GM18867 (cell line): ENCODE data around the gene NTM.

Experiments
- ATAC-seq: cut with Tn5 transposase; IDR thresholded peaks from one replicate; pipeline ENCODE4 v1.9.1; 2021; ENCODE audit warnings: mild to moderate bottlenecking, moderate library complexity; ENCODE audit not compliant: unreplicated experiment

The NTM gene

GRCh38 chr11:131538322-131538721 lies 167.9 kb downstream of the NTM start:
- ATAC-seq: no peak

- no peak for ATAC-seq
These were observed 170.3 kb downstream of the NTM start for GRCh38 chr11:131540676-131541075.

GRCh38 chr11:131543389-131544025 lies 173.1 kb downstream of the NTM start:
- ATAC-seq: no peak

GRCh38 chr11:131544591-131544990 lies 174.2 kb downstream of the NTM start:
- ATAC-seq: no peak

- ATAC-seq: no peak
These were observed 175.9 kb downstream of the NTM start for GRCh38 chr11:131546218-131546895.

GRCh38 chr11:131549099-131549498 lies 178.7 kb downstream of the NTM start:
- no peak for ATAC-seq

GRCh38 chr11:131549770-131550169 lies 179.4 kb downstream of the NTM start:
- no peak for ATAC-seq

- ATAC-seq: no peak
These were observed 189.9 kb downstream of the NTM start for GRCh38 chr11:131560287-131560686.

- no peak for ATAC-seq
These were observed 191.1 kb downstream of the NTM start for GRCh38 chr11:131561501-131561900.

- ATAC-seq: no peak
These were observed 191.6 kb downstream of the NTM start for GRCh38 chr11:131561972-131562371.

- no peak for ATAC-seq
These were observed 197.9 kb downstream of the NTM start for GRCh38 chr11:131568318-131568717.

- no peak for ATAC-seq
These were observed 201.2 kb downstream of the NTM start for GRCh38 chr11:131571571-131571970.

GRCh38 chr11:131572423-131572822 lies 202.0 kb downstream of the NTM start:
- no peak for ATAC-seq

GRCh38 chr11:131579932-131580387 lies 209.5 kb downstream of the NTM start:
- peak; percentile 93 for ATAC-seq

- no peak for ATAC-seq
These were observed 210.1 kb downstream of the NTM start for GRCh38 chr11:131580476-131580875.

- no peak for ATAC-seq
These were observed 210.6 kb downstream of the NTM start for GRCh38 chr11:131581046-131581445.

GRCh38 chr11:131582021-131582525 lies 211.7 kb downstream of the NTM start:
- ATAC-seq: no peak

GRCh38 chr11:131583421-131583820 lies 213.0 kb downstream of the NTM start:
- ATAC-seq: no peak

- no peak for ATAC-seq
These were observed 213.5 kb downstream of the NTM start for GRCh38 chr11:131583938-131584337.

- no peak for ATAC-seq
These were observed 214.6 kb downstream of the NTM start for GRCh38 chr11:131584785-131585592.

GRCh38 chr11:131588057-131588456 lies 217.6 kb downstream of the NTM start:
- ATAC-seq: no peak

- ATAC-seq: no peak
These were observed 220.6 kb downstream of the NTM start for GRCh38 chr11:131591051-131591461.
